Ishikawa (cell line): ENCODE measurements around the gene ARHGEF7.

Source experiments
- CEBPB ChIP-seq: IDR thresholded peaks from 2 replicates; pipeline ENCODE4 v1.6.1; 2012
- CREB1 ChIP-seq: IDR thresholded peaks from 2 replicates; pipeline ENCODE4 v1.6.1; 2012; ENCODE audit warnings: low read depth
- EGR1 ChIP-seq: IDR thresholded peaks from 2 replicates; pipeline ENCODE4 v1.6.1; 2012
- EP300 ChIP-seq: IDR thresholded peaks from 2 replicates; pipeline ENCODE4 v1.6.1; 2012; ENCODE audit warnings: borderline replicate concordance
- FOXM1 ChIP-seq: IDR thresholded peaks from 2 replicates; pipeline ENCODE4 v1.6.1; 2012; ENCODE audit warnings: low read depth, borderline replicate concordance
- MAX ChIP-seq: IDR thresholded peaks from 2 replicates; pipeline ENCODE4 v1.6.1; 2012
- NFIC ChIP-seq: IDR thresholded peaks from 2 replicates; pipeline ENCODE4 v1.6.1; 2012
- RAD21 ChIP-seq: IDR thresholded peaks from 2 replicates; pipeline ENCODE4 v1.6.1; 2012; ENCODE audit warnings: low read depth
- TAF1 ChIP-seq: IDR thresholded peaks from 2 replicates; pipeline ENCODE4 v1.6.1; 2012; ENCODE audit warnings: low read depth, mild to moderate bottlenecking
- TCF12 ChIP-seq: IDR thresholded peaks from 2 replicates; pipeline ENCODE4 v1.6.1; 2012; ENCODE audit warnings: low read depth
- TEAD4 ChIP-seq: IDR thresholded peaks from 2 replicates; pipeline ENCODE4 v1.6.1; 2012
- USF1 ChIP-seq: IDR thresholded peaks from 2 replicates; pipeline ENCODE4 v1.6.1; 2012
- YY1 ChIP-seq: IDR thresholded peaks from 2 replicates; pipeline ENCODE4 v1.6.1; 2012; ENCODE audit warnings: low read depth
- ZBTB7A ChIP-seq: IDR thresholded peaks from 2 replicates; pipeline ENCODE4 v1.6.1; 2012; ENCODE audit warnings: low read depth
- TF ChIP-seq, protein P1 (sequence below): IDR thresholded peaks from 2 replicates; pipeline ENCODE4 v1.6.1; 2012; ENCODE audit warnings: low read depth, mild to moderate bottlenecking

Gene ARHGEF7

DNA sequence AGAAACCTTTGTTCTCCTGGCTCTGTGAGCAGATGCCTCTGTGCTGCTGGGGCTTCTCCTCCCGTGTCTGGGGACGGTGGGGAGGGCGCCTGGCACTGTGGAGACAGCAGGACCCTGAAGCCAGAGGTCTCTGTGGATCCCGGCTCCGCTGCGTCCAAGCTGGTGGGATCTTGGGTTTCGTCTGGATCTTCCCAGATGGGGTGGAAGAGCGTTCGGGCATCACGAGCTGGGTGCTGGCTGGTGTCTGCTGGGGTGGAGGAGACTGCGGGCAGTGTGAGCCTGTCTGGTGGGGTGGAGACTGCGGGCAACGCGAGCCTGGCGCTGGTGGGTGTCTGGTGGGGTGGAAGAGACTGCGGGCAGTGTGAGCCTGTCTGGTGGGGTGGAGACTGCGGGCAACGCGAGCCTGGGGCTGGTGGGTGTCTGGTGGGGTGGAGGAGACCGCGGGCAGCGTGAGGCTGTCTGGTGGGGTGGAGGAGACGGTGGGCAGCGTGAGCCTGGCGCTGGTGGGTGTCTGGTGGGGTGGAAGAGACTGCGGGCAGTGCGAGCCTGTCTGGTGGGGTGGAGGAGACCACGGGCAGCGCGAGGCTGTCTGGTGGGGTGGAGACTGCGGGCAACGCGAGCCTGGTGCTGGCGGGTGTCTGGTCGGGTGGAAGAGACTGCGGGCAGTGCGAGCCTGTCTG, 211.0 kb downstream of the ARHGEF7 start:
- TF ChIP-seq MAX: no peak
- TF ChIP-seq TAF1: no peak
- TF ChIP-seq TCF12: no peak
- TF ChIP-seq CEBPB: no peak
- no peak for TF ChIP-seq ZBTB7A

GRCh38 chr13:111326621-111326965, 211.5 kb downstream of the ARHGEF7 start:
- TF ChIP-seq CREB1 (no peak), NFIC (no peak), RAD21 (no peak), USF1 (no peak), MAX (no peak)

- TF ChIP-seq CREB1: no peak
- TF ChIP-seq ZBTB7A: no peak
- TF ChIP-seq CEBPB: no peak
- TF ChIP-seq TEAD4: no peak
- TF ChIP-seq FOXM1: no peak
- TF ChIP-seq TAF1: no peak
- TF ChIP-seq RAD21: no peak
- TF ChIP-seq NFIC: no peak
- no peak for TF ChIP-seq YY1
- no peak for TF ChIP-seq USF1
- TF ChIP-seq MAX: no peak
- TF ChIP-seq EGR1: no peak
- no peak for TF ChIP-seq EP300
- no peak for TF ChIP-seq TCF12
- TF ChIP-seq, protein P1, sequence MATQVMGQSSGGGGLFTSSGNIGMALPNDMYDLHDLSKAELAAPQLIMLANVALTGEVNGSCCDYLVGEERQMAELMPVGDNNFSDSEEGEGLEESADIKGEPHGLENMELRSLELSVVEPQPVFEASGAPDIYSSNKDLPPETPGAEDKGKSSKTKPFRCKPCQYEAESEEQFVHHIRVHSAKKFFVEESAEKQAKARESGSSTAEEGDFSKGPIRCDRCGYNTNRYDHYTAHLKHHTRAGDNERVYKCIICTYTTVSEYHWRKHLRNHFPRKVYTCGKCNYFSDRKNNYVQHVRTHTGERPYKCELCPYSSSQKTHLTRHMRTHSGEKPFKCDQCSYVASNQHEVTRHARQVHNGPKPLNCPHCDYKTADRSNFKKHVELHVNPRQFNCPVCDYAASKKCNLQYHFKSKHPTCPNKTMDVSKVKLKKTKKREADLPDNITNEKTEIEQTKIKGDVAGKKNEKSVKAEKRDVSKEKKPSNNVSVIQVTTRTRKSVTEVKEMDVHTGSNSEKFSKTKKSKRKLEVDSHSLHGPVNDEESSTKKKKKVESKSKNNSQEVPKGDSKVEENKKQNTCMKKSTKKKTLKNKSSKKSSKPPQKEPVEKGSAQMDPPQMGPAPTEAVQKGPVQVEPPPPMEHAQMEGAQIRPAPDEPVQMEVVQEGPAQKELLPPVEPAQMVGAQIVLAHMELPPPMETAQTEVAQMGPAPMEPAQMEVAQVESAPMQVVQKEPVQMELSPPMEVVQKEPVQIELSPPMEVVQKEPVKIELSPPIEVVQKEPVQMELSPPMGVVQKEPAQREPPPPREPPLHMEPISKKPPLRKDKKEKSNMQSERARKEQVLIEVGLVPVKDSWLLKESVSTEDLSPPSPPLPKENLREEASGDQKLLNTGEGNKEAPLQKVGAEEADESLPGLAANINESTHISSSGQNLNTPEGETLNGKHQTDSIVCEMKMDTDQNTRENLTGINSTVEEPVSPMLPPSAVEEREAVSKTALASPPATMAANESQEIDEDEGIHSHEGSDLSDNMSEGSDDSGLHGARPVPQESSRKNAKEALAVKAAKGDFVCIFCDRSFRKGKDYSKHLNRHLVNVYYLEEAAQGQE: no peak
Measured at GRCh38 chr13:111326981-111327642, 212.0 kb downstream of the ARHGEF7 start.

DNA sequence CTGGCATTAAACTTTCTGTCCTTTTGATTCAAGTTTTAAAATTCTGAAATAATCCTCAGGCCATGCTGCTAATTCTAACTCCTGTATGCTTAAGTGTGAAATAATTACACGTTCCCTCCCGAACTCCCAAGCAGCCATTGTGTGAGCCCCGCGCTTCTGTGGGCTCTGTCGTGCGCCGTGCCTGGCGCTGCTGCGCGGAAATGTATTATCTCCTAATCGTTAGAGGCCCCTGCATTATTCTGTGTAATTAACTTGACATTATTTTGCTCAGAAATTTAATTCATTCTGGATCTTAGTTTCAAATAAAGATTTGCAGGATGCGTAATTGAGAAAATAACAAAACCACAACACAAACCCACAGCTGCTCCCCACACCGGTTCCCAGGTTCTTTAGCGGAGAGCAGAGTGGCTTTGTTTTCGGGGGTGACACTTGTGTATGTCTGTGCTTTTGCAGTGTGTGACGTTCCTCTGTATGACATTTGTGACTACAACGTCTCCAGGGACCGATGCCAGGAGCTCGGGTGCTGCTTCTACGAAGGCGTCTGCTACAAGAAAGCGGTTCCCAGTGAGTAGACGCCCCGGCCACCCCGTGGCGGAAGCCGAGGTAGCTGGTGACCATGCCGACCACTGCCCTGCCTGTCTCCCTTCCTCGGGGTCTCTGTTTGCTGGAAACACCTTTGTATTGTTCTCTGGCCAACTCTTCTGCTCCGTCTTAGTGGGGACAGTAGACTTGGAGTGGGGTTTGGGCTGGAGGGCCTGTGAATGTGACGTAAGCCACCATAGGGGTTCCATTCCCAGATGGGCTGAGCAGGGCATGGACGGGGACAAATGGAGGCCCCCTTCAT, 212.8 kb downstream of the ARHGEF7 start:
- TF ChIP-seq CEBPB (no peak), MAX (no peak), TCF12 (no peak), NFIC (no peak), TAF1 (no peak), RAD21 (no peak), TEAD4 (no peak), YY1 (no peak), CREB1 (no peak), FOXM1 (no peak)
- TF ChIP-seq, protein P1: no peak

DNA sequence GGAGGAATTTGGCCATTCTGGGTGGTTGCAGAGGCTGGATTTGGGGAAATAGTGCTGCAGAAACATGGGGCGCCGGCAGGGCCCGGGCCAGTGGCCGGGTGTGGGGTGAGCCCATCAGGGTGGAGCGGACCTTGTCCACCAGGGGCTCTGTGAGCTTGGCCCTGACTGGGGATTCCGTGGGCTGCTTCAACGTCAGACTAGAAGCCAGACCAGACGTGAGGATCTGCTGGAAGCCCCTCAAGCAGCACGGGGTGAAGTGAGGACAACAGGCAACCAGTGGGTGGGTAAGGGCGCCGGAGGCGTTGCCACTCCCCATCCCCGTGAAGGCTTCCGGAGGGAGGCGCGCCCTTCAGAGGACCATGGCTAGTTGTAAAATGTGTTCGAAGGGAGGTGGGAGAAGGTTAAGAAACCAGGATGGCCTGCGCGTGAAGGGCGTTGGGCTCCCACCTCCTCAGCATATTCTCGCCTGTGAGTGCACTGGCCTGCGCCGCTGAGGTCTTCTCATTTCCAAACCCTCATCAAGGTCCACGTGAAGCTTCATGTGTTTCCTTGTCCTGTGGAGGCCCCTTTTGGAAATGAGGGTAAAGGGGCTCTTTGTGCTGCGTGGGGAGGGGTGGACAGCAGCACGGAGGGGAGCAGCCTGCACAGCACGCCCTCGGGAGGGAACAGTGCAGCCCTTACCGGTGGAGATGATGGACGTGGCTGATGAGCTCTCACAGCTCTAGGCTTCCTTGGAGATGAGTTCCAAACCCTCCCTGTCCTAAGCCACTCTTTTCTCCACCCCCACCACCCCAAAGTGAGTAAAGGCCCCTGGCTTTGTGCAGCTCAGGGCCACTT, 213.7 kb downstream of the ARHGEF7 start:
- no peak for TF ChIP-seq YY1
- no peak for TF ChIP-seq EP300
